Measurements from ENCODE around the gene ROBO2. TPM values are rescaled to one million over a fixed set of nuclear protein-coding genes. Genes with fewer than 3 reads are reported as not detected.

Gene ROBO2
- total RNA-seq, 2 donors from 2014 or later: 1.4 to 3.4 TPM

DNA sequence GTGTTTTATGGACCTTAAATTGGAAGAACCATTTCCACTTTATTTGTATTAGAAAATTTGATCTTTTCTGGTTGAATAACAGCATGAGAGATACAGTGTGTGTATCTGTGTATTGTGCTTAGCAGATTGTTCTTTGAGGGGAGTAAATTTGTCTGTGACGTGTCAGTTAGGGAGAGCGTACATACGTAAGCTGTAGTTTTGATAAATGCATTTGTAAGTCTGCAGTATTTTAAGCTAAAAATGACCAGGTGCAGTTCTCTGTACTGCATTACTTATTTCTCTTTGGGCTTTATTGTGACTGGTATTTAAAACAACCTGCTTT lies 264.8 kb downstream of the ROBO2 start:
- intact Hi-C loops (cut with DNase I): no loop called here

DNA sequence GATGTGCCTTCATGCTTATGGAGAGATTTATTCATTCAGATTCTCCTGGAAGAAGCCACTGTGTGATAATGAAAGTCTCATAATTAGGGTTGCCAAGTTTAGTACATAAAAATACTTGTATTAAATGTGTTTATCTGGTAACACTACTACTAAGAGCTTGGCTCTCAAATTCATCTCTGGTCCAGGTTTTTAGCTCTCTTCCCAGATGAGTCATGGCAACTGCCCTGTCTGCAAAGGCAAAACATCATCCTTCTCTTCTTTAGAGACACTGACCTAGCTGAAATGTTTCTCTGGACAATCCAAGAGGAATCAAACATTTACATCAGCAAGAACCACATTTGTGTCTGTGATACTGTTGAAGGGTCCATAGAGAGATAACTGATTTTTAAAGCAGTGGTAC lies 269.6 kb downstream of the ROBO2 start:
- intact Hi-C loops (cut with DNase I): no loop called here
- DNase-seq (ENCODE audit: low spot score): no peak

More for the DNA sequence above, 264.8 kb downstream of the ROBO2 start:
- no peak for DNase-seq (ENCODE audit: low spot score)

DNA sequence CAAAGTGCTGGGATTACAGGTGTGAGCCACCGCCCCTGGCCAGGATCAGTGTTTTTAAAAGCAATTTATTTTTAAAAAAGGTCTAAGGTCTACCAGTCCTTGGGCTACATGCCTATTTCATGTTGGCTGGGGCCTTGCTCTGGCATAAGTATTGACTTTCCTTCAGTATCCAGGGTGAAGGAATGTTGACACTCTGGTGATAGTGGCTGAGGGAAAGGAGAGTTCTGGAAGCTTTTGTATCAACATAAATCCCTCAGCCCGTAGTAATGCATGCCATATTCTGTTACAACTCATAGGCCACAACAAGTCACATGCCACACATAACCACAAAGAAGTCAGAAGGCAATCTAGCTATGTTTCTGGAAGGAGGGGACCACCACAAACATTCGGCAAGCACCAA lies 273.9 kb downstream of the ROBO2 start:
- DNase-seq (ENCODE audit: low spot score): no peak
- intact Hi-C loops (cut with DNase I): no loop called here

DNA sequence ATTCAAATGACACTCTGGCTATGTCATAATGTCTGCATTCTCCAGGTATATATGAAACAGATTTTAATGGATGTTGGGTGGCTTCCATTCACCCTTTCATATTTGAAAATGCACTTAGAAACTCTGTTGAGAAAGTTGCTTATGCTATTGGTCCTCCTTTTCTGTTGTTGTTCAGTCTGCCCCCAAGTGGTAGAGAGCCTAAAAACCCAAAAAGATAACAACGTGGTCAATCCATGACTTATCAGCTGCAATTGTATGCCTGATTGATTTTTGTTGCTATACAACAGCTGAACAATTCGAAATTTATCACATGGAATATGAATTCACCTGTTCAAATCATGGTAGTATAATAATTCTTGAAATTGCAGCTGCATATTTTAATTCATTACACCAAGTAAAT lies 279.8 kb downstream of the ROBO2 start:
- intact Hi-C loops (cut with DNase I): no loop called here
- no peak for DNase-seq (ENCODE audit: low spot score)

DNA sequence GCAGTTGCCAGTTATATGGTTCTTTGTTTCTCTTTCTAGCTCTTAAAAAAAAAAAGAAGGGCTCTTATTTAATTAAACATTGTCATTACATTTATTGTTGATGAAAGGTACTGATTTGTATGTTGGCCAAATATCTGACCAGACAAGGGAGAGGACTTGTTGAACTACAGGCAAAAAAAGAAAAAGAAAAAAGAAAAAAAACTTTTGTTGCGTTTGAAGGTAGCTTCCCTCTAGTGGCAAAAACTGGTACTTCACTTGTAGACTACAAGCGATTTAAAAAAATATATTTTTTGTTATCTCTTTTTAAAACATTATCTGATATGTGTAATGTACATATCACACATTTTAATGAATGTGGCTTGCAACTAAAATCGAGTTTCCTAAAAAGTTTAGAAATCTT lies 280.6 kb downstream of the ROBO2 start:
- intact Hi-C loops (cut with DNase I): no loop called here
- DNase-seq (ENCODE audit: low spot score): no peak

DNA sequence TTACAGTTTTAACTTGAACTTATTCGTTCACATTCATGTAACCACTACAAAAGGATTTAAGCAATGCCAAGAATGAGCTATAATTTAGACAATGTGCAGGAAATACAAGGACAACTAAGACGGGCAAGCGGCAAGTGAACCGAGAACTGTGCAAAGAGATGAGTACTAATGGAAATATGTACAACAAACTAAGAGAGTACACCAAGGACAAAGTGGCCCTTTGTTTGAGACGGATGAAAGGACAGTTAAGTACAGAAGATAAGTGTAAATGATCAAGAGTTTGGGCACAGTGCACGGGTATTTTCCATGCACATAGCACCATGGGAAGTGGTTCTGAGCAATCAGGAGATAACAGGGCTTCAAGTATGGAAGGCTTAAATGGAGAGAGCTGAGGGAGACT lies 281.7 kb downstream of the ROBO2 start:
- intact Hi-C loops (cut with DNase I): no loop called here
- DNase-seq (ENCODE audit: low spot score): no peak

DNA sequence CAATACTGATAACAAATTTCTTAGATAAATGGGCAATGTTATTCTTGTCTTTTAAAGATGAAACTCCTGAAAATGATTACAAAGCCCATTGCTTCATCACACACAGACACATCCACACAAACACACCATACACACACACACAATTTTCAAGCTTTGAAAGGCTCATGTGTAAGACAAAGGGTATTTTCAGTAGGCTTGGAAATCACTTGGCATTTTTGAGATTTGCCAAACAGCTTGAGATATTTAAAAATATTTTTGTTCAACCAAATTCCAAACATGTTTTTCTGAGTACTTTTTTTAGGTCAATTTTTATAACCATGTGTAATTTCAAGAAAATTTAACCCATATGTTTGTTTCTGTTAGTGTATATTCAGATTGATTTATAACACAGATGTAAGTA lies 283.7 kb downstream of the ROBO2 start:
- intact Hi-C loops (cut with DNase I): no loop called here

DNA sequence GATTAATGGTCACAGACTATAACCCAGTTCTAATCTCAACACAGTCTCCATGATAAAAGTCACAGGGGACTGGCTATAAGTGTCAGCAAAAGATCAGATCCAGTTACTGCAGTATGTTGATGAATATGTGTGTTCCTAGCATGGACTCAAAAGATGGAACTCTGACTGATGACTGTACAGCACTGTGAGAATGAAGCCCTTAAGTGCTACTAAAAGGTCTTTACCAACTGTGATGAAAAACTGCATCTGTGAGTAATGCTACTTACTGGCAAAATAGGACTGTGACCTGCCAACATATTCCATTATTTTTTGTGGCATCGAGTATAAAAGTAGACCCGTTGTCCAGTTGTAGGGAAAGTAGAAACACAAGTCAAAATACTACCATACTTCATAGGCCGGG lies 284.2 kb downstream of the ROBO2 start:
- intact Hi-C loops (cut with DNase I): no loop called here
- no peak for DNase-seq (ENCODE audit: low spot score)

More for the DNA sequence above, 283.7 kb downstream of the ROBO2 start:
- no peak for DNase-seq (ENCODE audit: low spot score)

DNA sequence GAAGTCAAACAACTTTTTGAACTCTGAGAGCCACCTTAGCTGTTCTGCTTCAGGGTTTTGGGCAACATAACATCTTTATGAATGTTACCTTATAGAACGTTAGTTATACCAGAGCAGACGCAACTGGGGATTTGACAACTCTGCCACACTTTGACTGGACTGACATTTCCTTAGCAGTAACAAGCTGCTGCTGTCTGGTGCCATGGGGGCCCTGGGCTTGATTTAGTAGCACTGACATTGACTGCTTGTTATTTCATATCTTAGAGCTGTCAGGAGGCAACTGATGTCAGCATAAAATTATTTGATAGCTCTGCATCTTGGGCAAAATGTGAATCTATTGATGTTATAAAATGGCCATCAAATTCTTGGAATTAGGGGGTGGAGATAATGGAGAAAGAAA lies 285.4 kb downstream of the ROBO2 start:
- intact Hi-C loops (cut with DNase I): no loop called here

DNA sequence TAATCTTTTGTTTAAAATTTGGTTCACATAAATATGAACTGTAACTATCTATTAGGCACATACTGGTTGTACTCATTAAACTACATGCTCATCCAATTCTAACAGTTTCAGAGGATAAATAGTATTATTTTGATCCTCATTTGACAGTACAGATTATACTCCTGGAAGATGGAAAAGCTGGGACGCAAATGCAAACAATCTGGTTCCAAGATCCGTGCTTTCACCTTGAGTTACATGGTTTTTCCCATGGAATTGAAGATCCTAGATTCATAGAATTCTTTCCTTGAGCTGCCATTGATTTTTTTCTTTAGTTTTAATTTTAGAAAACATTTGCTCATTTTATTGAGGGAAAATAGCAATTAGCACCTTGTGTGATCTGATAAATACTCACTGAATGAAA lies 285.8 kb downstream of the ROBO2 start:
- no peak for DNase-seq (ENCODE audit: low spot score)
- intact Hi-C loops (cut with DNase I): no loop called here

More for the DNA sequence above, 285.4 kb downstream of the ROBO2 start:
- DNase-seq (ENCODE audit: low spot score): no peak

DNA sequence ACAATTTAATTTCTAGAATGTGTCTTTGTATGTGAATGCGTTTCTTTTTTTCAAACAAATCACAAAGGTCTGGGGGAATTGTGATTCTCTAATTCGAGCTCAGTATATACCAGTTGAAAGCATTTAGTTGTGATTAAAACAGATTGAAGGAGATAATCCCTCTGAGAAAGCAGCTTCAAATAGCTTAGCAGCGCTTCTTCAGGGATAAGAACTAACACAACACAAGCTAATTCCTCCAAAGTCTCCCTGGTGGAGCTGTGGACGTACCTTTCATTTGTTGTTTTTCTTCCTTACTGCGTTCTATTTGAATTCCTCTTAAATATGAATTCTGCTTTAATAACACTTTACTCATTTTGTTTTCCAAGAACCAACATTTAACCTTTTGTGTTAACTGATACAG lies 286.7 kb downstream of the ROBO2 start:
- DNase-seq (ENCODE audit: low spot score): no peak
- intact Hi-C loops (cut with DNase I): no loop called here

DNA sequence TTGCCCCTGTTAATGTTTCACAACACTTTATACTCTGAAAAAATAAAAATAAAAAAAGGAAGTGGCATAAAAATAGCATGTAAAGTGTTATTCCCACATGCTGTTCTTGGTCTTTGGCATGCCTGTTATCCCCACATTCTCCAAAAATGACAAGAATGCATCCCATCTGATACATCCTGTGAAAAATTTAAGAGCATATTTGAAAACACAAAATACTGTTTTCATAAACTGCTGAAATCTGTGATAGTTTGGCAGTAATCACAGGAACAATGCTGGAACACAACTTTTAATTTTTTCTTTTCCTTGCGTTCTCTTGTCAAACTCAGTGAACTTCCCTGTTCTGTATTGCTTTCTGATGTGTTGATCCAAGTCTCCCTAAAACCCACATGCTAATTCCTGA lies 288.8 kb downstream of the ROBO2 start:
- intact Hi-C loops (cut with DNase I): no loop called here

DNA sequence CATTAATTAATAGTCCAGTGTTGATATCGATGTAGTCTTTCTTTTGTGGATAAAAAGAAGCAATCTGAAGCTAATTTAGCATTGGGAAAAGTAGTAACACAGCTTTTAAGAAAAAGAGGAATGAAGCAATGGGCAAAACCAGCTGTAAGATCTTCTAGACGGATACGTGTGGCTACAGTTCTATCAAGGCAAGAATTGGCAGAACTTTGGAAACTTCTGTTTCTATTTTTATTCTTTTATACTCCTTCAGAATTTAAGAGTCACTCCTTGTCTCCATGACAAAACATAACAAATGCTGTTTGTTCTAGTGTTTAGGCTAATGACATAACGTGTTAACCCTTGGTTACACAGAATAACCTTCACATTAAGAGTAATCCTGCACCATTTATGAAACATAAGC lies 289.2 kb downstream of the ROBO2 start:
- intact Hi-C loops (cut with DNase I): no loop called here
- DNase-seq (ENCODE audit: low spot score): no peak

More for the DNA sequence above, 288.8 kb downstream of the ROBO2 start:
- no peak for DNase-seq (ENCODE audit: low spot score)

DNA sequence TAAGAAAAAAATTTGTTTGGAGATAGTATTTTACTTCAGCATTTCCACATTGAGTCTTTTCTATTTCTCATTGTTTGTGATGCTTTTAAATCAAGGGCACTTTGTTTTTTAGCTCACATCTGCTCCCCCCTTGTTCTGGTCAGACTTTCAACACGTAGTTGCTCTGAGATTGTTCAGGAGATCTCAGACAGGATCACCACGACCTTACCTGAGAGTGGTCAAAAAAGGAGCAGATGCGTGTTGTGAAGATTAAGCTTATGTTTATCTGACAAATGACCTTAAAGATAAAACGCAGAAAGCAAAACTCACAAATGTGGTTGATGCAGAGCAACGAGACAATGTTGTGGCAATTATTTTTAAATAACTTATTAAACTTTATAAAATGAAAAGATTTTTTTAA lies 298.3 kb downstream of the ROBO2 start:
- DNase-seq (ENCODE audit: low spot score): no peak
- intact Hi-C loops (cut with DNase I): no loop called here

DNA sequence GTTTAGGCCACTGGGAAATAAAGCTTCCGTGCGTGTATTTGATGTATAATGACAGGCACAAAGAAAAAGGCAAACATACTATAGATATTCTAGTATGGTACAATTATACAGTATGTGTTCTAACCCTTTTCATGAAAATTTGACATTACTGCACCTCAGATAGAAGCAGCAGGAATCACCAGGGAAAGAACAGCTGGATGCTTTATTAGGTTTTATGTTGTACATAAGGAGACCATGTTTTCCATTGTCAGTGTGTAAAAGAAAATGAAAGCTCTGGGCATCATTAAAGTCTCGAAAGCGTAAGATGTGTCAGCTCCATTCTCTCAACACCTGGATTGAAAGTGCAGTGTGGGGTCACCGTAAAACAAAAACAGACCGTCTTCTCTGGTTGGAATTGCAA lies 302.1 kb downstream of the ROBO2 start:
- intact Hi-C loops (cut with DNase I): no loop called here
- DNase-seq (ENCODE audit: low spot score): no peak

DNA sequence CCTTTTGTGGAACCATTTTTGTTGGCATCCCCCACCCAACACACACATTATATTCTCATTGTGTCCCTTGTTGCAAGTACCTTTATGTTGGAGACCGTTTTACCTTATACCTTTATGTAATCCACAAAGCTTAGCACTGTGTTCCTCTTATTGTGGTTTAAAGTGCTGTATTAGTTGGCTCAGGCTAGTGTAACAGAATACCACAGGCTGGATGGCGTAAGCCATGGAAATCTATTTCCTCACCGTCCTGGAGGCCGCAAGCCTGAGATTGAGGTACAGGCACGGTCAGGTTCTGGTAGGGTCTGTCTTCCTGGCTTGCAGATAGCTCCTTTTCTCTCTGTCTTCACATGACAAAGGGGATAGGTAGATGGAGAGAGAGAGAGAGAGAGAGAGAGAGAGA lies 302.8 kb downstream of the ROBO2 start:
- no peak for DNase-seq (ENCODE audit: low spot score)
- intact Hi-C loops (cut with DNase I): no loop called here

DNA sequence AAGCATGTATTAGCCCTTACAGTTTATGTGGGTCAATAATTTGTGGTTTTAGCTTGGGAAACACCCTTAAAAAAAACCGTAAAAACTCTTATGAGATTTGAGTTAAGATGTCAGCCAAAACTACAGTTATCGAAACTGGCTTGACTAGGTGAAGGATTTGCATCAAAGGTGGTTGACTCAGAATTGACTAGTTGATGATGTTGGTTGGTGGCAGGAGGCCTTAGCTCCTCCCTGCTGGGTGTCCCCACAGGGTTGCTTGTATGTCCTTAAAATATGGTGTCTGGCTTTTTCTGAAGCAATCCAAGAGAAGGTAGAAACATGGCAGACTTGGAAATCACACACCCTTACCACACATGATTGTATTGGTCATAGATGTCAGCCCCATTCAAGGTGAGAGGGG lies 305.1 kb downstream of the ROBO2 start:
- intact Hi-C loops (cut with DNase I): no loop called here
- DNase-seq (ENCODE audit: low spot score): no peak

DNA sequence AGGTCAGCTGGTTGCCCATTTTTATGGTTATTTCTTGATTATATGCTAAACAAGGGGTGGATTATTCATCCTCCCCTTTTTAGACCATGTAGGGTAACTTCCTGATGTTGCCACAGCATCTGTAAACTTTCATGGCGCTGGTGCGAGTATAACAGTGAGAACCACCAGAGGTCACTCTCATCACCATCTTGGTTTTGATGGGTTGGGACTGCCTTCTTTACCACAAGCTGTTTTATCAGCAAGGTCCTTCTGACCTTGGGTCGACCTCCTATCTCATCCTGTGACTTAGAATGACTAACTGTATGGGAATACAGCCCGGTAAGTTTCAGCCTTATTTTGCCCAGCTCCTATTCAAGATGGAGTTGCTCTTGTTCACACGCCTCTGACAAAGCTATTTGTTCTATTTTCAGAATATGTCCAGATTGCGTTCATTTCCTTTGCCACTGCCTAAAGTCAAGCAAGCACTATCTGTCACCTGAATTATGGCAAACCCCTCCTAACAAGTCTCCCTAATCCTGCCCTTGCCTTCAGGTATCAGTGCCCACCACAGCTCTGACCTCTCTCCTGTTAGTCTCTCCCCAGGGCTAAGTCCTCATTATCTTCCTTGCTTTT lies 308.5 kb downstream of the ROBO2 start:
- DNase-seq (ENCODE audit: low spot score): no peak
- intact Hi-C loops (cut with DNase I): no loop called here

DNA sequence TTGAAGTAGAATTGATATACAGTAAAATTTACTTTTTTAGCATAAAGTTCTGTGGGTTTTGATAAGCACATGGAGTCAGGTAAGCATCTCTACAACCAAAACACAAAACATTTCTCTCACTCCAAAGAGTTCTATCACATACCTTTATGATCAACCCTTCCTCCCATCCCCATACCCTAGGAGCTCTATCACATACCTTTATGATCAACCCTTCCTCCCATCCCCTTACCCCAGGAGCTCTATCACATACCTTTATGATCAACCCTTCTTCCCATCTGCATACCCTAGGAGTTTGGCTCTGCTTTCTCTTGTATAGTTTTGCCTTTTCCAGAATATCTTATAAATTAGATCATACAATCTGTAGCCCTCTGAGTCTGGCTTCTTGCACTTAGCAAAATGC lies 315.1 kb downstream of the ROBO2 start:
- DNase-seq (ENCODE audit: low spot score): no peak
- intact Hi-C loops (cut with DNase I): no loop called here

DNA sequence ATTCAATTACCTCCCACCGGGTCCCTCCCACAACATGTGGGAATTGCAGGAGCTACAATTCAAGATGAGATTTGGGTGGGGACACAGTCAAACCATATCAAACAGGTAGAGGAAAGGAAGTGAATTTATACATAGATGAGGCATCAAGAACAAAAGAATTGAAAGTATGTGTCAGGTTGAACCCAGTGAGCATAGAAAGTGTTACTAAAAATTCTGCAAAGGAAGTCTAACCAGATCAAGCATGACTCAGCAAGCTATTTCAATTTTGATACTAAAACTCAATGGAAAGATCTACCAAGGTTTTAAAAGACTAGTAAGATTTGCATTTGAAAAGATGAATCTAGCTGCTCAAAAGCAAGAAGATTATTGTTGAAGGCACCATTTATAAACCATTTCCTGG lies 323.0 kb downstream of the ROBO2 start:
- intact Hi-C loops (cut with DNase I): no loop called here

DNA sequence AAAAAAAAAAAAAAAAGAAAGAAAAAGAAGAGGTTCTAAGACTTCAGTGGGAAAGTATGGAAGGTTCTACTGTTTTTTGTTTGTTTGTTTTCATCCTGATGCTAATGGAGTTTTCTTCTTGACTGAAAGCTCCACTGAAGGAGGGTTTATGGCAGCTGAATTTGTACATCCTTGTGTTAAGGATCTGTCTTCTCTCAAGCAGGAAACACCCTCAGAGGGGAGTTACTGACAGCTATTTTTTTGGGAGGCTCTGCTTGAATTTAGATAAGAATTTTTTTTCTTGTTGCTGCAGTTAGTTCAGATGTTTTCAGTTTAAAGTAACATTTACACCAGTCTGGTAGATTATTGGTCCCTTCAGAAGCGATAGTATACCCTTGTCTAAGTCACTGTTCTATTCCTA lies 325.3 kb downstream of the ROBO2 start:
- intact Hi-C loops (cut with DNase I): no loop called here
- DNase-seq (ENCODE audit: low spot score): no peak

More for the DNA sequence above, 323.0 kb downstream of the ROBO2 start:
- no peak for DNase-seq (ENCODE audit: low spot score)

DNA sequence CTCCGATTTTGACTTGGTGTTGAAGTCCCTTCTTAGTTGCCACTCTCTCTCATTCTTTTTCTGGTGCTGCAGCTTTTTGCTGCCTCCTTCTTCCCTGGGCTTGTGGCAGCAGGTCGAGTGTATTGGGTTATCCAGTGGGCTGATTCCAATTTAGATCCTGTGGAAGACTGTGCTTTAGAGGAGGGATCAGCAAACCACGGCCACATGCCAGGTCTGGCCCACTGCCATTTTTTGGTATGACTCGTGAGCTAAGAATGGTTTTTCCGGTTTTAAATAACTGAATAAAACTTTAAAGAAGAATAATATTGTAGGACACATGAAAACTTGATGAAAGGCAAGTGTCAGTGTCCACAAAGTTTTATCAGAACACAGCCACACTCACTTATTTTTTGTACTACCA lies 330.5 kb downstream of the ROBO2 start:
- DNase-seq (ENCODE audit: low spot score): peak; percentile 77
- intact Hi-C loops (cut with DNase I): no loop called here

Data from posterior vena cava (tissue), 2 donors.